ENCODE results near the gene FAM53B.

FAM53B gene

DNA sequence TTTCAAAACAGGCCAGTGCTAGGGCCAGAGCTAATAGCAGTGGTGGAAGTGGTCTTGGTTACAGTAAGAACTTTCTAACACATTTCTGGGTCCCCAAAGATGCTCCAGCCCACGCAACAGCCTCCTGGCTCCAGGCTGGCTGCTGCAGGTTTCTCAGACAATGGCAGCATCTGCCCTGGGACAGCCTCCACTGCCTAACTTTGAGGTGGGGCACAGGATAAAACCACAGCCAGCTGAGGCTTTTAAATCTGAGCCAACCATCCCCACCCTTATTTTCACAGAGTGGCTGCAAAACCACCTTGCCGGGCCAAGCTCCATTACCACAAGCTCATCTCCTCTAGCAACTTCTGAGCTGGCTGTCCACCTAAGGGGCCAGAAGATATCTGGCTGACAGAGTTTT lies 84.8 kb downstream of the FAM53B start:
- TF ChIP-seq GATA3 (IDR thresholded peaks at IDR 0.05; ENCODE audit: low read depth, low read length) (no peak), GATA2 (IDR thresholded peaks at IDR 0.05; ENCODE audit: low read depth, low read length) (no peak)

DNA sequence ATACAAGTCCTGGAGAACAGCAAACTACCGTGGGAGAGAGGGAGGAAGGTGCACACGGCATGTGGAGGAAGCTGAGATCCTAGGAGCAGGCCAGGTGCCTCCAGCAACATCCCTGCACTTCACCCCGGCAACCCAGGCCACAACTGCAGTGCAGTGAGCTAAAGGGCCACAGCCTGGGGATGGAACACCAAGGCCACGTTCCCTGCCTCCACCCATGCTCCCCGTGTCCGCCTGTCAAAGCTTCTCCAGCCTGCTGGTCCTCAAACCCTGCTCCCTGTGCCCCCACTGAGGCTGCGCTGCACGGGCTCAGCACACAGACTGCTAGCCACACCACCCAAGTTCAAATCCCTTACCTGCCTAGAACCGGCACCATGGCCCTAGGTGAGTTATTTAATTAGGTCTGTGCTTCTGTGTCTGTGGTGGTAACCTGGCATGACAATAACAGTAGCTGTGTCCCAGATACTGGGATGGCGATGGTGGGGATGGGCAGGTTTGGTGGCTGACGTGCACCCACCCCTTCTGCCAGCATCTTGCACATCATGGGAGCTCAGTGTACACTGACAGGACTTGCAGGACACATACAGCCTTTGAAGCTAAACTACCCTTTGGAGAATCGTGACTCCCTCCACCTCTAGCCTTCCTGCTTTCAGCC lies 85.5 kb downstream of the FAM53B start:
- no peak for TF ChIP-seq GATA3 (IDR thresholded peaks at IDR 0.05; ENCODE audit: low read depth, low read length)
- TF ChIP-seq GATA2 (IDR thresholded peaks at IDR 0.05; ENCODE audit: low read depth, low read length), result no peak

DNA sequence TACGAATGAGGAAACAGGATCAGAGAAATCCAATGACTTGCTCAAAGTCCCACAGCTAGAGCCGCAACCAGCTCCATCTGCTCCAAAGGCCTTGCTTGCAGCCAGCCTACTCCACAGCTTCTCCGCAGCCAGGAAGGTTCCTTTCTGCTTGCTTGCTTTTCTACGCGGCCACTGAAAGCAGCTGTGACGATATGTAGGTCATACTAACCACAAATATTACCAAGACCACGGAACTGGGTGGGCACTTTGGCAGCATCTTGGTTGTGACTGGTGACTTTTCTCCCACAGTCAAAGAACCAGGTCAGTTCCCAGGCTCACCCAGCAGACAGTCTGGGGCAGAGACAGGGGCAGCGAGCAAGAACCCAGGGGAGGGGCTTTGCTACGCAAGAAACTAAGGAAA lies 86.4 kb downstream of the FAM53B start:
- TF ChIP-seq GATA2 (IDR thresholded peaks at IDR 0.05; ENCODE audit: low read depth, low read length), result no peak

DNA sequence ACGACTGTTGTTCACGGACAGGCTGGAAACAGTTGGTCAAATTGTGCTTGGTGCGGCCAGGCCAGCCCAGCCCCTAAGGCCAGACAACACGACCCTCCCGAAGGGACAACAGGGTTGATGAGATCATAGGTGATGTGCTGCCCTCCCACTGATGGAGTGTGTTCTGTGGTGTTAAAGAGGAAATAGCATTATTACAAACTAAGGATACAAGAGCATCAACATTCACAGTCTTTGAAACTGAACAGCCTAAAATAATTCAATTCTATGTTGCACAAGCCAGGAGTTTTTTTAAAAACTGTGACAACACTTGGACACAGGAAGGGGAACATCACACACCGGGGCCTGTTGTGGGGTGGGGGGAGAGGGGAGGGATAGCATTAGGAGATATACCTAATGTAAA lies 87.6 kb downstream of the FAM53B start:
- no peak for TF ChIP-seq GATA3 (IDR thresholded peaks at IDR 0.05; ENCODE audit: low read depth, low read length)
- no peak for TF ChIP-seq GATA2 (IDR thresholded peaks at IDR 0.05; ENCODE audit: low read depth, low read length)

DNA sequence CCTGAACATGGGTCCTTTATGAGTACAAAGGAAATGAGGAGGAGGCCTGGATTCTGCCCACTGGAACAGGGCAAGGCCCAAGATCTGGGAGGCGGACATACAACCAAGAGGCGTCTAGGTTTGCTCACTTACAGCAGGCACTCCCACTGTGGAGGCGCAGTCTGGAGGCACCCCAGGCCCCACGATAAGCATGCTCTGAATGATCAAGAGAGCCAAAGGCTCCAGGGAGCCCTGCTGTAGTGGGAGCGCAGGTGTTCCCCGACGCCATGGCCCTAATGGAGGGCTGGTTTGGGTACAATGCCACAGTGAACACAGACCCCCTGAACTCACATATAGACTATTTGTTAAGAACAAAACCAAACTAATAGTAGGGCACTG lies 88.1 kb downstream of the FAM53B start:
- no peak for TF ChIP-seq GATA2 (IDR thresholded peaks at IDR 0.05; ENCODE audit: low read depth, low read length)

DNA sequence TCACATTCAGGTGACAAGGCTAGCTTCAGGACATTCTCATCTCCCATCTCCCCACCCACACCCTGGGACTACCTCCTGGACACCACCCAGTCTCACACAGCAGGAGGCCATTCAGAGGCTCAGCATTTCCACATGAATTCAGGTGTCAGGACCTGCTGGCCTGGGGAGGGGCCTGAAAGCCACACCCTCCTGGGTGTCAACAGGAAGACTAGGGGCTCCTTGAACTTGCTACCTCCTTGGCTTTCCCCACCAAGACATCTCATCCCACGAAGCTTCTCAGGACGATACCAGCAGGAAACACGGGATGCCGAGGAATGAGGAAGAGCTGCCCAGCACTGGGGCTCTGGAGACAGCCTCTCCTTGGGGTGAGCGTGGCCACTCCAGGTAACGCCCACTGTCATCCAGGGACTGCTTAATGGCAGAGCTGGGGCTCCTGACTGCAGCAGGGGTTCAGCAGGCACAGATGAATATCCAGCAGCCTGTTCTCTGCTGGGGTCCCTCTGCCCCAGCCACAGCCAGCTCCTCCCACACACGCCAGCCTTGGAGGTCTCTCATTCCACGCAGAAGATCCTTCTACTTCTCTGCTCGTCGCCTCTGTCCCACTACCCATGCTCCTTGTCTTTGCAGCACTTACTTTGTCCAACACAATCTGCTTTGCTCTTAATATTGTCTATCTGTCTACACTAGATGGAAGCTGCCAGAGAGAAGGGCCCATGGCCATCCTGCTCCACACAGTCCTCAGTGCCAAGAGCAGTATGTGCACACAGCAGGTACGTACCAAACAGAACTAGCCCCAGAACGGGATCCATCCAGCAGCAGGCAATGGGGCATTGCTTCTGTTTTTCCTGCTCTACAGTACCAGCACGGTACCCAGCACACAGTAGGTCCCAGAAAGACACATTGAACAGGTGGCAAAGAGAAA lies 88.7 kb downstream of the FAM53B start:
- no peak for TF ChIP-seq GATA2 (IDR thresholded peaks at IDR 0.05; ENCODE audit: low read depth, low read length)
- no peak for TF ChIP-seq GATA3 (IDR thresholded peaks at IDR 0.05; ENCODE audit: low read depth, low read length)

DNA sequence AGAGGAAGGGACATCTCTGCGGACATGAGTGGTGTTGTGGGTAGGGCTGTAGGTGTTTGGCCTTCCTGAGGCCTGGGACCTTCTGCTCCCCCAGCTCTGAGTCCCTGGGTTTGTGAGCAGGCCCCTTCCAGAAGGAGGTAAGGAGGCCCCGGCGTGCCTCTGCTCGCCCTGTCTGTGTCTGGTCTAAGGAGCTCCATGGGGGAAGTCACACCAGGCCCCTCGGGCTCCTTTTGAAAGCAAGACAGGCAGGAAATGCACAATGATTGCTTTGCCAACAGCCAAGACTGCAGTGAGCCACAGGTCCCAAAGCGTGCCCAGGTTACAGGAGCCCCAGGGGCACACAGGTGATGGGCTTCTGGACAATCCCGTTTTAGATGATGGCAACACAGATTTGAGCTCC lies 89.5 kb downstream of the FAM53B start:
- TF ChIP-seq GATA2 (IDR thresholded peaks at IDR 0.05; ENCODE audit: low read depth, low read length) (no peak), GATA3 (IDR thresholded peaks at IDR 0.05; ENCODE audit: low read depth, low read length) (no peak)

DNA sequence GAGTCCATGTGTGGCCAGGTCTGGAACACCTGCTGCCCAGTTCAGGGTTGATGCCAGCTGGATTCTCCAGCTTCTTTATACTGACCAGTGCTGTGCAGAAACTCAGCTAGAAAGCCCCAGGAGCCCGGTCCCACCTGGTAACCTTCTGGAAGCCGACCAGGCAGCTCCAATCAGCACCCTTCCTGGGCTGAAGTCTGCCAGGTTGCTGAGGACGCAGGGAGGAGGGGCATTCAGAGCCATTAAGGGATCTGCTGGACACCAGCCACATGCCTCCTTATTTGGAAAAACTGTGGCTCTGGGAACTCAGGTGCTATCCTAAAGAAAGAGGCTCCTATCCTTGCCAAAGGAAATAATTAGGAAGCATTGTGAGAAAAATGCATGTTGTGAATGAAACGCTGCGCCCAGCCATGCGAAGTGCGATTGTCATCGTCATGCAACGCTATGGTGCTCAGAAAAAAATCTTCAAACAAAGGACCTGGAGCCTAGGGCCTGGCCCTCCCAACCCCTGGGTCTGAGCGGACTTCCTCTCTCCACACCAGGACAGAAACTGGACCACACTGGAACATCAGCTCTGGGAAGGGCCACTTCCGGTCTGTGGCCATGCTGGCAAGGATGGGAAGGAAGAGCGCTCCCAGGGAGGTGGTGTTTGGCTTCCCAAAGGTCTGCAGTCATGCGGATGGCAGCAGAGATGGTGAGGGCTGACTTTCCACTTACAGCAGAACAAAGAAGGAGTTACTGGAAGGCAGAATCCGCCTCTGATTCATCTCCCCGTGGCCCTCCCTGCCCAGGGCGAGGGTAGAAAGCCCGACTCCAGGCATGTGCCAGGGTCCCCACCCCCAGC lies 90.1 kb downstream of the FAM53B start:
- TF ChIP-seq GATA2 (IDR thresholded peaks at IDR 0.05; ENCODE audit: low read depth, low read length), result no peak

DNA sequence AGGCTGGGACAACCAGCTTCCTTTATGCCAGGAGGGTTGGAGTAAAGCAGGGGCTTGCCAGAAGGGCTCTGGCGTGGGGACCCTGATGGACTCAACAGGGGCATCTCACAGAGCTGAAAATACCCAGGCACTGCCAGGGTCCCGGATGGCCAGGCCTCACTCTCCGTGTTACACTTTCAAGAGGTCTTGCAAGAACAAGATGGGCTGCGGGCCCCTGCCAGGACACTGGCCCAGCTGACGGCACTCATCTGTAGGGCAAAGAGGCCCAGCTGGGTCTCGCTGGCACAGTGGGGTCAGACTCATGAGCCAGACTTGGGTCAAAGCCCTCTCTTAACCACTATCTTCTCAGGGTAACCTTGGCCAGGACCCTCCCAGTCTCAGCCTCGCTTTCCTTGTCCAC lies 90.9 kb downstream of the FAM53B start:
- TF ChIP-seq GATA2 (IDR thresholded peaks at IDR 0.05; ENCODE audit: low read depth, low read length) (no peak), GATA3 (IDR thresholded peaks at IDR 0.05; ENCODE audit: low read depth, low read length) (no peak)

DNA sequence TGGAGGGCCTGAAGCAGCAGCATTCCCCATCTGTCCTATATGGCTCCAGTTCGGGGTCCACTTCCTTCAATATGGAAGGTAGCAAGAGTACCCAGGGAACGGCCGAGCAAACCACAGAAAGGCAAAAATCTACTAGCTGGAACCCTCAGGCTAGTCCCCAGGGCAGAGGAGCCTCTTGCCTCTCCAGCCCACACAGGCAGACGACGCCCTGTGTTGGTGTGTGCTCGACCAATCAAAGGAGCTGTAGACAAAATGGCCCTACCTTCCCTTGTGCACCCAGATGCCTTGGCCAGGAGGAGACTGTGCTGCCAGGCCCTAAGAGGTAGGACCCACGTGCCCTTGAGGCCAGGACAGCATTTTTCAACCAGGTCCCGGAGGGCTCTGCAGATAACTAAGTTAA lies 91.5 kb downstream of the FAM53B start:
- no peak for TF ChIP-seq GATA2 (IDR thresholded peaks at IDR 0.05; ENCODE audit: low read depth, low read length)
- no peak for TF ChIP-seq GATA3 (IDR thresholded peaks at IDR 0.05; ENCODE audit: low read depth, low read length)

DNA sequence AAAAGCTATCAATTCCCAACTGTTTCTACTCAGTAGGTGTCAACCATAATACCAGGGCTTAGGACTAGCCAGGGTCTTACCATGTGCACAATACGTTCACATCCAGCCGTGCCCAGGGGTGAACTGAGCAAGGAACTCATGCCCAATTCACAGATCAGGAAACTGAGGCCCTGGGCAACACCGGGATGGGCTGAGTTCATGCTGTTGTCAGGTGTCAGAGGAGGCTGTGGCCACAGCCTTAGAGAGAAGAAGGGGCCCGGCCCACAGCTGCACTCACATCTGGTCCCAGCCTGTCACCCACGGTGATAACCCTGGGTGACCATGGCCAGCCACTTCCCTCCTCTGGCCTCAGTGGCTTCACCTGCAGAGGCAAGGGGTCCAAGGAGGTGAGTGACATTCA lies 92.0 kb downstream of the FAM53B start:
- TF ChIP-seq GATA2 (IDR thresholded peaks at IDR 0.05; ENCODE audit: low read depth, low read length) (no peak), GATA3 (IDR thresholded peaks at IDR 0.05; ENCODE audit: low read depth, low read length) (no peak)

DNA sequence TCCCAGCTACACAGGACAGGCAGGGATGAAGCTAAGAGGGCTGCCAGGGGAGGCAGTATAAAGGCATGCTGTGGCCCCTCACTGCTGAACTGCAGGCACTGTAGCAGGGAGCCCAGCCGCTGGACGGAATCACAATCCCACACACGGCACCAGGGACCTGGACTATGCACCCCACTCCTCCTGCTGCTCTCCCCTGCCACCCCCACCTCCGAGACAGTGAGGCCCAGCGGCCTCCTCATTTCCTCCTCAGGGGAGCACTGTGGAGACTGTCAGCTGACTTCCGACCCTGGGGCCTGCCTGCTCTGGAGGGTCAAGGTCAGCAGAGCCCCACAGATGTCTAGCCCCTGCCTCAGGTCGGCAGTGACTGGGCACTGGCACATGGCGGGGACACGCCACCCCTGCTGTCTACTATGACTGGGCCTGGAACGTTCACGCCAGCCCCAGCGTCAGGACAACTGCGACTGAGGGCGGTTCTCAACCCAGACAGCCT lies 92.7 kb downstream of the FAM53B start:
- TF ChIP-seq GATA3 (IDR thresholded peaks at IDR 0.05; ENCODE audit: low read depth, low read length), result no peak
- no peak for TF ChIP-seq GATA2 (IDR thresholded peaks at IDR 0.05; ENCODE audit: low read depth, low read length)

DNA sequence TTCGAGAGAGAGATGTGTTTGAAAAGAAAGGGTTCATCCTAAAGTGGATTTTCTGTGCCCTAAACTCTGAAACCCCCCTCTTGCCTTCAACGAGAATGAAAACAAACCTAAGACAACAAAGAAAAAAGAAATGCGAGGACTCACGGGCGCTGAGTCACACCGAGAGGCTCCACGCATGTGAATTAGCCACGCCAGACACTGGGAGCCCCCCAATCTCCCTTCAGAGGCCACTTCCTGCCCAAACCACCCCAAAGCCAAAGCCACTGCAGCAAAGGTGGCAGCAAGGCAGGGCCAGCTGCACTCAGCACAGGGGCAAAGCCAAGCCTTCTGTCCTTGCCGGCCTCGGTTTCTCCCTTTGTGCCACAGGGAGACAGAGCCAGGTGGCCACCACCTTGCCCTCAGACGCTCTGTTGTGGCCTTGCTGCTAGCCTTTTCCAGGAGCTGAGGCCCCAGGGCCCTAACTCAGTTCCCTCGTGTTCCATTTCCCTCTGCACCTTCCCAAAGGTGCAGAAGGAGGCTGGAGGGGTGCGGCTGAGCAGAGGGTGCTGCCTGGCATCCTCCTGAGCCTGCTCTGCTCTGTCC lies 93.3 kb downstream of the FAM53B start:
- TF ChIP-seq GATA3 (IDR thresholded peaks at IDR 0.05; ENCODE audit: low read depth, low read length), result no peak
- TF ChIP-seq GATA2 (IDR thresholded peaks at IDR 0.05; ENCODE audit: low read depth, low read length), result no peak

DNA sequence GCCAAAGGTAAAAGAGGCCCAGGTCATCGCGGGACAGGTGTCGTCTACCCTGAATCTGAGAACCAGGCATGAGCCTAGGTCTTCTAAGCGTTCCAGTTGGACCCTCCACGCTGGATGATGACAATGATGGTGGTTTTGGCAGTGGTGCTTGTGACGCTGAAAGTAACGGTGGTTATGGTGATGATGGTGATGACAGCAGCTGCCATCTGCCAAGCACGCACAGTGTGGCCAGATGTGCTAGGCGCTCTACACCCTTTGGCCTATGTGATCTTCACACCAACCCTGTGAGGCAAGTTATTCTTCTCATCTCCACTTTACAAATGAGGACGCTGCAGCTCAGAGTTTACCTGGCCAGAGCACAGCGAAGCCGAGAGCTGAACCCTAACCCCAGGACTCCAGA lies 93.9 kb downstream of the FAM53B start:
- no peak for TF ChIP-seq GATA2 (IDR thresholded peaks at IDR 0.05; ENCODE audit: low read depth, low read length)
- TF ChIP-seq GATA3 (IDR thresholded peaks at IDR 0.05; ENCODE audit: low read depth, low read length), result no peak

Measured in SH-SY5Y (cell line).